Panc1 (cell line): ENCODE data around the gene NPLOC4. TPM values are rescaled to one million over a fixed set of nuclear protein-coding genes. Genes with fewer than 3 reads are reported as not detected.
"Not testable (repeated sequence)": the region's sequence is repeated elsewhere in the genome, so short reads cannot be mapped to it uniquely, and the experiment has no call there.

Experiments used
- ATAC-seq: fragments of 200-7000 bp; cut with Tn5 transposase; 2 replicates; pipeline ENCODE4 v1.9.1; 2020; ENCODE audit warnings: mild to moderate bottlenecking, moderate library complexity
- BruUV-seq: library from RNA; stranded (reverse); fragments of 400-500 nt; replicated peaks from 2 replicates; lab custom pipeline; 2021; lab: Mats Ljungman, UMichigan
- CTCF ChIA-PET: fragments of 300-600 bp; sonication (Branson Sonifier 250); formaldehyde crosslinking; loops from one replicate; lab custom pipeline; 2022; ENCODE audit warnings: antibody characterized with exemption; lab: Charles Lee
- POLR2A ChIA-PET: fragments of 300-600 bp; sonication (Branson Sonifier 250); formaldehyde crosslinking; loops from one replicate; lab custom pipeline; 2022; ENCODE audit warnings: antibody characterized with exemption; lab: Charles Lee
- DNase-seq: peaks from one replicate; pipeline ENCODE4 v3.0.0-alpha.2; 2010; ENCODE audit warnings: low read depth, low spot score
- H3K27ac ChIP-seq: 2 replicates; pipeline ENCODE4 v1.5.1; 2011; ENCODE audit warnings: mild to moderate bottlenecking, low read length, inconsistent platforms
- H3K27me3 ChIP-seq: fragments of 200-500 bp; sonication (Bioruptor generic); 2 replicates; pipeline ENCODE4 v1.6.0; 2014; ENCODE audit warnings: low read length, inconsistent platforms; ENCODE audit not compliant: control insufficient read depth, insufficient read depth
- H3K36me3 ChIP-seq: fragments of 200-500 bp; sonication (Bioruptor generic); 2 replicates; pipeline ENCODE4 v1.5.1; 2014; ENCODE audit warnings: inconsistent platforms, mild to moderate bottlenecking, low read length, moderate library complexity; ENCODE audit not compliant: control insufficient read depth, insufficient read depth
- H3K4me1 ChIP-seq: 2 replicates; pipeline ENCODE4 v1.5.1; 2011; ENCODE audit warnings: inconsistent platforms, mild to moderate bottlenecking, low read length, moderate library complexity; ENCODE audit not compliant: control insufficient read depth, insufficient read depth
- H3K4me3 ChIP-seq, 2 experiments: 2 replicates each; pipeline ENCODE4 v1.5.1; 2011 to 2012; ENCODE audit warnings: low read depth in 2 of 2, low read length in 2 of 2, mild to moderate bottlenecking in 2 of 2, inconsistent platforms in 1 of 2, moderate library complexity in 1 of 2
- H3K9me3 ChIP-seq: fragments of 200-500 bp; sonication (Bioruptor generic); 2 replicates; pipeline ENCODE4 v1.5.1; 2014; ENCODE audit warnings: low read depth, mild to moderate bottlenecking, inconsistent platforms, low read length, moderate library complexity; ENCODE audit not compliant: control insufficient read depth, insufficient read depth
- POLR2AphosphoS5 ChIP-seq: IDR thresholded peaks from 2 replicates; pipeline ENCODE4 v1.6.1; 2012; ENCODE audit warnings: mild to moderate bottlenecking, low read depth, low read length, moderate library complexity
- SIN3A ChIP-seq: IDR thresholded peaks from 2 replicates; pipeline ENCODE4 v1.6.1; 2012; ENCODE audit warnings: low read depth, mild to moderate bottlenecking, low read length, moderate library complexity, borderline replicate concordance; ENCODE audit not compliant: insufficient read depth
- TCF7L2 ChIP-seq: IDR thresholded peaks from 2 replicates; pipeline ENCODE4 v1.6.1; 2011; ENCODE audit warnings: mild to moderate bottlenecking, low read depth, low read length, inconsistent platforms
- in situ Hi-C: cut with HindIII; loops from 2 replicates; pipeline ENCODE4 v1.10.0; 2016; ENCODE audit warnings: low sequenced_read_pairs, low pct_unique_long_range_greater_than_20kb
- intact Hi-C: fragments of 100-400 bp; cut with micrococcal nuclease; formaldehyde crosslinking; loops from one replicate; pipeline ENCODE4 v1.10.0; 2022; ENCODE audit not compliant: unreplicated experiment
- total RNA-seq: library from RNA; stranded (reverse); gene quantifications from one replicate; pipeline ENCODE4 v1.2.1, GENCODE V29; 2021; ENCODE audit not compliant: unreplicated experiment
- TF ChIP-seq, protein P1 (sequence below), 2 experiments: IDR thresholded peaks; 2 replicates each; pipeline ENCODE4 v1.6.1; 2011 to 2012; ENCODE audit warnings: low read depth in 2 of 2, control low read depth in 1 of 2, low read length in 1 of 2, mild to moderate bottlenecking in 1 of 2, moderate library complexity in 1 of 2; ENCODE audit not compliant: insufficient read depth in 1 of 2
- TF ChIP-seq, protein P2 (sequence below): fragments of 450-650 bp; IDR thresholded peaks from 2 replicates; pipeline ENCODE4 v1.5.1; 2017; ENCODE audit warnings: mild to moderate bottlenecking

The NPLOC4 gene
- total RNA-seq, 1 experiment from 2014 or later, result 246 TPM

DNA sequence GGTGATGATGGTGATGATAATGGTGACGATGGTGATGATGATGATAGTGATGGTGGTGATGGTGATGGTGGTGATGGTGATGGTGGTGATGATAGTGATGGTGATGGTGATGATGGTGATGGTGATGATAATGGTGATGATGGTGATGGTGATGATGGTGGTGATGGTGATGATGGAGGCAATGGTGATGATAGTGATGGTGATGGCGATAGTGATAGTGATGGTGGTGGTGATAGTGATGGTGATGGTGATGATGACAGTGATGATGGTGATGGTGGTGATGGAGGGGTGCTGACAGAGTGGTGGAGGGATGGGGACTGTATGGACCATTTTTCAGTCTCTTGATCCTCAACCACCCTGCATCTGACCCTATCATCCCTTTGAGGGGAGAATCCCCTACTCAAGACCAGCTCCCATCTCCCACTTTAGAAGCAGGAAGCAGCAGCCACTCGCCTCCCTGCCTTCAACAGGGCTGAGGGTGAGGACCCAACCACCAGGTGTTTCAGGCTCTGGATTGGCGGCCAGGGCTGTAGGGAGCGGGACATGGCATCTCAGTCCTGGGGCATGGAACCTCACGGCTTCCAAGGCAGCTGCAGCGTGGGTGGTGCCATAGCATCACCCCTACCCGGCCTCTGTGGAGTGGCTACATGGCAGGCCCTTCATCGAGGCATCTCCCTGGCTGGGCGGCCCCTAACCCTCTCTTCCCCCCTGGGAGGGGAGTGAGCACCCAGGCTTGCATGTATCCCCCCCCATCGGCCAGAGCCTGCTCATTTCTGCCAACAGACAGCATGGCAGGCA, 104.2 kb downstream of the NPLOC4 start:
- in situ Hi-C loops (no loop called here), intact Hi-C loops (no loop called here)
- peaks cover 16% of the 10 kb centered on the region for H3K4me1 ChIP-seq
- POLR2A ChIA-PET, result no interaction called here
- ATAC-seq, result peak; percentile 1; the same call in 1 of the 2 replicates
- no peaks in the 10 kb centered on the region for H3K27me3 ChIP-seq
- H3K4me3 ChIP-seq, result no peak overlapping the region
- H3K36me3 ChIP-seq, result no peaks in the 10 kb centered on the region
- peak overlapping the region; percentile 75; the same call in 1 of the 2 replicates for H3K27ac ChIP-seq
- no TSS peak for BruUV-seq
- CTCF ChIA-PET, result no interaction called here
- TF ChIP-seq, protein P1, sequence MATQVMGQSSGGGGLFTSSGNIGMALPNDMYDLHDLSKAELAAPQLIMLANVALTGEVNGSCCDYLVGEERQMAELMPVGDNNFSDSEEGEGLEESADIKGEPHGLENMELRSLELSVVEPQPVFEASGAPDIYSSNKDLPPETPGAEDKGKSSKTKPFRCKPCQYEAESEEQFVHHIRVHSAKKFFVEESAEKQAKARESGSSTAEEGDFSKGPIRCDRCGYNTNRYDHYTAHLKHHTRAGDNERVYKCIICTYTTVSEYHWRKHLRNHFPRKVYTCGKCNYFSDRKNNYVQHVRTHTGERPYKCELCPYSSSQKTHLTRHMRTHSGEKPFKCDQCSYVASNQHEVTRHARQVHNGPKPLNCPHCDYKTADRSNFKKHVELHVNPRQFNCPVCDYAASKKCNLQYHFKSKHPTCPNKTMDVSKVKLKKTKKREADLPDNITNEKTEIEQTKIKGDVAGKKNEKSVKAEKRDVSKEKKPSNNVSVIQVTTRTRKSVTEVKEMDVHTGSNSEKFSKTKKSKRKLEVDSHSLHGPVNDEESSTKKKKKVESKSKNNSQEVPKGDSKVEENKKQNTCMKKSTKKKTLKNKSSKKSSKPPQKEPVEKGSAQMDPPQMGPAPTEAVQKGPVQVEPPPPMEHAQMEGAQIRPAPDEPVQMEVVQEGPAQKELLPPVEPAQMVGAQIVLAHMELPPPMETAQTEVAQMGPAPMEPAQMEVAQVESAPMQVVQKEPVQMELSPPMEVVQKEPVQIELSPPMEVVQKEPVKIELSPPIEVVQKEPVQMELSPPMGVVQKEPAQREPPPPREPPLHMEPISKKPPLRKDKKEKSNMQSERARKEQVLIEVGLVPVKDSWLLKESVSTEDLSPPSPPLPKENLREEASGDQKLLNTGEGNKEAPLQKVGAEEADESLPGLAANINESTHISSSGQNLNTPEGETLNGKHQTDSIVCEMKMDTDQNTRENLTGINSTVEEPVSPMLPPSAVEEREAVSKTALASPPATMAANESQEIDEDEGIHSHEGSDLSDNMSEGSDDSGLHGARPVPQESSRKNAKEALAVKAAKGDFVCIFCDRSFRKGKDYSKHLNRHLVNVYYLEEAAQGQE (IDR thresholded peaks at IDR 0.05; ENCODE audit: insufficient read depth in 1 of 2, low read depth in 2 of 2, low read length in 1 of 2), result peak in 1 of 2 experiments; percentile 20; a peak in 1 of 4 replicates
- TF ChIP-seq TCF7L2 (no peak), POLR2AphosphoS5 (peak; percentile 79), SIN3A (peak; percentile 56)
- TF ChIP-seq, protein P2, sequence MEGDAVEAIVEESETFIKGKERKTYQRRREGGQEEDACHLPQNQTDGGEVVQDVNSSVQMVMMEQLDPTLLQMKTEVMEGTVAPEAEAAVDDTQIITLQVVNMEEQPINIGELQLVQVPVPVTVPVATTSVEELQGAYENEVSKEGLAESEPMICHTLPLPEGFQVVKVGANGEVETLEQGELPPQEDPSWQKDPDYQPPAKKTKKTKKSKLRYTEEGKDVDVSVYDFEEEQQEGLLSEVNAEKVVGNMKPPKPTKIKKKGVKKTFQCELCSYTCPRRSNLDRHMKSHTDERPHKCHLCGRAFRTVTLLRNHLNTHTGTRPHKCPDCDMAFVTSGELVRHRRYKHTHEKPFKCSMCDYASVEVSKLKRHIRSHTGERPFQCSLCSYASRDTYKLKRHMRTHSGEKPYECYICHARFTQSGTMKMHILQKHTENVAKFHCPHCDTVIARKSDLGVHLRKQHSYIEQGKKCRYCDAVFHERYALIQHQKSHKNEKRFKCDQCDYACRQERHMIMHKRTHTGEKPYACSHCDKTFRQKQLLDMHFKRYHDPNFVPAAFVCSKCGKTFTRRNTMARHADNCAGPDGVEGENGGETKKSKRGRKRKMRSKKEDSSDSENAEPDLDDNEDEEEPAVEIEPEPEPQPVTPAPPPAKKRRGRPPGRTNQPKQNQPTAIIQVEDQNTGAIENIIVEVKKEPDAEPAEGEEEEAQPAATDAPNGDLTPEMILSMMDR, result no peak
- no peaks in the 10 kb centered on the region for H3K9me3 ChIP-seq
- DNase-seq, result no peak

DNA sequence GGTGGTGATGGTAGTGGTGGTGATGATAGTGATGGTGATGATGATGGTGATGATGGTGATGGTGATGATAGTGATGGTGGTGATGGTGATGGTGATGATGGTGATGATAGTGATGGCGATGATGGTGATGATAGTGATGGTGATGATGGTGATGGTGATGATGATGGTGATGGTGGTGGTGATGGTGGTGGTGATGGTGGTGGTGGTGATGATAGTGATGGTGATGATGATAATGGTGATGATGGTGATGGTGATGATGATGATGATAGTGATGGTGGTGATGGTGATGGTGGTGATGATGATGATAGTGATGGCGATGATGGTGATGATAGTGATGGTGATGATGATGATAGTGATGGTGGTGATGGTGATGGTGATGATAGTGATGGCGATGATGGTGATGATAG, 104.9 kb downstream of the NPLOC4 start:
- H3K27ac ChIP-seq, H3K9me3 ChIP-seq, in situ Hi-C loops, ATAC-seq, H3K27me3 ChIP-seq, H3K4me3 ChIP-seq, POLR2A ChIA-PET, intact Hi-C loops, BruUV-seq, DNase-seq, H3K36me3 ChIP-seq, CTCF ChIA-PET: not testable (repeated sequence)
- 0 out of 2 replicates have a peak, but pooled peaks have one; percentile 62 for TF ChIP-seq SIN3A
- TF ChIP-seq POLR2AphosphoS5, result peak; percentile 64
- peaks cover 11% of the 10 kb centered on the region for H3K4me1 ChIP-seq

DNA sequence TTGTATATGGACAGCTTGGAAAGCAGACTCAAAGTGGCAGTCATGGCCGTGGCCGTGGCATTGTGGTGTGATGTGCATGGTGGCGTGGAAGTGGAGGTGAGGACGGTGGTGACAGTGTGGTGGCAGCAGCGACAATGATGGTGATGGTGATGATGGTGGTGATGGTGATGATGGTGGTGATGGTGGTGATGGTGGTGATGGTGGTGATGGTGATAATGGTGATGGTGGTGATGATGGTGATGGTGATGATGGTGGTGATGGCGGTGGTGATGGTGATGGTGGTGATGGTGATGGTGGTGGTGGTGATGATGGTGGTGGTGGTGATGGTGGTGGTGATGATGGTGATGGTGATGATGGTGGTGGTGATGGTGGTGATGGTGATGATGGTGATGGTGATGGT, 105.9 kb downstream of the NPLOC4 start:
- H3K27me3 ChIP-seq, in situ Hi-C loops, BruUV-seq, H3K36me3 ChIP-seq, H3K27ac ChIP-seq, H3K4me3 ChIP-seq, intact Hi-C loops, POLR2A ChIA-PET, DNase-seq, CTCF ChIA-PET, ATAC-seq, H3K9me3 ChIP-seq: not testable (repeated sequence)
- peaks cover 11% of the 10 kb centered on the region for H3K4me1 ChIP-seq
